Measurements from ENCODE around the gene INMT. TPM values are rescaled to one million over a fixed set of nuclear protein-coding genes. Genes with fewer than 3 reads are reported as not detected.

Gene INMT
- polyA plus RNA-seq, 3 donors = 0.86 to 2.0 (median 1.4) TPM

DNA sequence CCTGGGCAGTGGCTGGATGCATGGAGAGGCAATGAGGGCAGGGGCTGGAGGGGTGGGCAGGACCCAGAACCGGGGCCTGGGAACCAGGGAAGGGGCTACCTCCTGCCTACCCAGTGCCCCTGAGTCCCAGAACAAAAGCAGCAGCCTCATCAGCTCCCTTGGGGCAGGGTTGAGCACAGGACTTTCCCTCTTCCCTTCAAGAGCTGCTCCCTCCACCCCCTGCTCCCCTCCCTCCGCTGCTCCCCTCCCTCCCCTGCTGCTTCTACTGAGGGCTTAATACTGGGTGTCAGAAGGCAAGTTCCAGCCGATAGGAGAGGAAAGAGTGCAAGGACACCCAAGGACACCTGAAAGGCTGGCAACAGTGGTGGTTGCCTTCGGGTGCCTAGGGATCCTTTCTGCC is 28.2 kb upstream of the INMT start:
- DNase-seq (ENCODE audit: extremely low read depth in 1 of 11, low read depth in 9 of 11, low spot score in 4 of 11) = no peak

DNA sequence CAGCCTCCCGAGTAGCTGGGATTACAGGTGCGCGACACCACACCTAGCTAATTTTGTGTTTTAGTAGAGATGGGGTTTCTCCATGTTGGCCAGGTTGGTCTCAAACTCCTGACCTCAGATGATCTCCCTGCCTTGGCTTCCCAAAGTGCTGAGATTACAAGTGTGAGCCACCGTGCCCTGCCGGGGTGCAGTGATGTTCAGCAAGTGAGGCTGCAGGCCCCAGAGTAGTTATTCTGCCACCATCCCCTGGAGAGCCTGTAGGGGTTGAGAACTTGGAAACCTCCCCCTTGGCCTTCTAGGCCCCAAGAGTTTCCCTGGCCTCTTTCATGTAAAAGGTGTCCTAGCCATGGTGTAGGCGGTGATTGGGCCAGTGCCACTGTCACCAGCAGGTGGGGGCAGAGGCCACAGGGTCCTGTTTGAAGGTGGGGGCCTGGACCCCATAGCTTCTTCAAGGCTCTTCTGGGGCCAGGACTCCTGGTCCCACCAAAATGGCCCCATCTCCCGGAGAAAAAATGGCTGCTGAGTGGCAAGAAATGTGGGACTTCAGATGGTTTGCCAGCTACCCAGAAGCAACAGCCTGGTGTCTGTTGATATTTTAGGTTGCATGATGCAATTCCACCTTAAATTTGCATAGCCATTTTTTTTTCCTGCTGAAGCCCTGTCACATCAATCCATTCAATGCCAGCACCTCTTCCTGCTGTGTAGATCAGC is 25.5 kb upstream of the INMT start:
- no peak for DNase-seq (ENCODE audit: extremely low read depth in 1 of 11, low read depth in 9 of 11, low spot score in 4 of 11)

DNA sequence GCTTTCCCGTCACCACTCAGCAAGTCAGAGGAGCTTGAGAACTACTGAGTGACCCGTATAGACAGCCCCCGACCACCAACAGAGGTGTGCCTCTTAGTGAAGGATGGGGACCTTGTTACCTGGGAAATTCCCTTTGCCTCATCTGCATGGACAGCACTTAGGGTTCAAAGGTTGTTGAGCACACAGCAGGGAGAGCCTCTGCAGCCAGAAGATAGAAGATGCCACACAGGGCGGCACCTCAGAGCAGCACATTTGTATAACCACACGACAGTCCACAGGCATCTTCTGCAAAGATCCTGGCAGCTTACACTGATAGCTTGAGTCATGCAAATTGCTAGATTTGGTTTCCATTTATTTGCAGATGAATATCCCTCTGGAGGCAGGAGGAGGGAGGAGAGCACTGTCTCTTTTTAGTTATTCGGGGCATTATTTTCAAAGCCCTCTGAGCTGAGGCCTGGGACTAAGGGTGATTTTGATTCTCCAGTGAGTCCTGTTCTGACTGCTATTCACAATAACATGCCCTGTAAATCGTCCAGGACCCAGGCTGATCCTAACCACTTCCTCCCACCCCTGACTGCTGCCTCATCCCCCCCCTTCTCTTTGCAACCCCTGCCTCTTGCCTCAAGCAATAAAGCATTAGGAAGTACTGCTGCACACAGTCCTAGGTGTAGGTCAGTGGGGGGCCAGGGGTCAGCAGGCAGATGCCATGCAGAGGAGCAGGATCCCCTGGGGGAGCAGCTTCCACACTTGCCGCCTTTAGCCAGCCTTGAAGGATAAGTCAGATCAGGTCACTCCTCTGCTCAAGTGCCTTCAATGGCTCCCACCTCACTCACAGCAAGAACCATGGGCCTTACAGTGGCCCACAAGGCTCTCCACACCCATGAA is 24.6 kb upstream of the INMT start:
- DNase-seq (ENCODE audit: extremely low read depth in 1 of 11, low read depth in 9 of 11, low spot score in 4 of 11) = no peak

DNA sequence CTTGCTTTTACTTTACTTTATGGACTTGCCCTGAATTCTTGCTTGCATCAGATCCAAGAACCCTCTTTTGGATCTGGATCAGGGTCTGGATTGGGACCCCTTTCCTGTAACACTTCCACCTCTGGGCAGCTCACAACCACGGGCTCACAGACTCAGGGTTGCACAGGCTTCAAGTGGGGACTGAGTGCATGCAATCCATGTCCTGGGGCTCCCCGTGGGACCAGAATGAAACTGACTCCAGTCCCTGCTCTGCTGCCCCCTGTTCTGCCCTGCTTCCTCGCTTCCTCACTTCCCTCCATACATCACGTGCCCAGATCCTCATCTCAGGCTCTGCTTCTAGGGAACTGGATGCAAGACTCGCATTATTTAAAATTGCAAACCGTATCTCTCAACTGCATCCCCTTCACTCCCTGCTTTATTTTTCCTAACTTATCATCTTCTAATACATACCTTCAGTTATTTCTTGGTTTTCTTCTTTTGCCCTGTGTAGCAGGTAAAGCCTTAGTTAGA is 23.3 kb upstream of the INMT start:
- no peak for DNase-seq (ENCODE audit: extremely low read depth in 1 of 11, low read depth in 9 of 11, low spot score in 4 of 11)

DNA sequence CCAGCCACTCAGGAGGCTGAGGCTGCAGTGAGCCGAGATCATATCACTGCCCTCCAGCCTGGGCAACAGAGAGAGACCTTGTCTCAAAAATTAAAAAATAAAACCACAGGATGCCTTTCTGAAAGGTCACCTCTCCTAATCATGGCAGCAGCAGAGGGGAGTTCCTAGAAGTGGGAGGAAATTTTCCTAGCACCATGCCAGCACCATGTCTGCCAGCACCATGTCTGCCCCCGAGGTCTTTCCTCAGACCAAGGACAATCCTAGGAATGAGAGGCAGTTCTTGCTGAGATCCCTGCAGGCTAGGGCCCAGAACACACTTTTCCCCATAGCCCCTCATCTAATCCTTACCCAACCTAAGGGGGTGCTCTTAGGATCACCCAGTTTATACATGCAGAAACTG is 22.3 kb upstream of the INMT start:
- no peak for DNase-seq (ENCODE audit: extremely low read depth in 1 of 11, low read depth in 9 of 11, low spot score in 4 of 11)

DNA sequence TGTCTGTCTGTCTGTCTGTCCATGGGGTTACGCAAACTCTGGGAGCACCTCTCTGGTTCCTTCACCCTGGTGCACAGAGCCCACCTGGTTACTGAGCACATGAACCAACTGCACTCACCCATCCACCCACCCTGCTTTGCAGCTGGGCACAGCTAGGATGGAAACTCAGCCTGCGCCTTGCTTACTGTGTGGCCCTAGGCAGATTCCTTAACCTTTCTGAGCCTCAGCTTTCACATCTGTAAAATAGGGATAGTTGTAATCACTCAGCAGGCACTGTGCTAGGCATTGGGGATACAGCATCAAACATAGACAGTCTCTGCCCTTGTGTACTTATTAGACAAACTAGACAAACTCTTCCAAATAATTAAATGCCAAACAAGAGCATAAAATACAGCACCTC is 21.8 kb upstream of the INMT start:
- DNase-seq (ENCODE audit: extremely low read depth in 1 of 11, low read depth in 9 of 11, low spot score in 4 of 11) = no peak

DNA sequence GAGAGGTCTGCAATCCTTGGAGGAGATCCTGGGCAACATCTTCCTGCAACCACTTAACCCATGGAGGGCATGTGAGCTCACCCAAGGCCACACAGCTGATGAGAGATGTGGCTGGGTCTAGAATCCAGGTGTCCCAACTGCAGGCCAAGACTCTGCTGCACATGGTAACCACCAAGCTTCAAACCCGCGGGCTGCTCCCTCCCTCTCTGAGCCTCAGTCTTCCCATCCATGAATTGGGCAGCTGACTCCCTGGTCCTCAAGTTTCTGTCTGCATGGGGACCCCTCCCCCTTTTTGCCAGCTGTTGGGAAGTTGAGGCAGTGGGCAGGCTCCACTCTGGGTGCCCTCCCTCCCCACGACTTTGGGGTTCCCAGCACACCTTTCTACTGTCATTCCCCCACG is 20.9 kb upstream of the INMT start:
- no peak for DNase-seq (ENCODE audit: extremely low read depth in 1 of 11, low read depth in 9 of 11, low spot score in 4 of 11)

DNA sequence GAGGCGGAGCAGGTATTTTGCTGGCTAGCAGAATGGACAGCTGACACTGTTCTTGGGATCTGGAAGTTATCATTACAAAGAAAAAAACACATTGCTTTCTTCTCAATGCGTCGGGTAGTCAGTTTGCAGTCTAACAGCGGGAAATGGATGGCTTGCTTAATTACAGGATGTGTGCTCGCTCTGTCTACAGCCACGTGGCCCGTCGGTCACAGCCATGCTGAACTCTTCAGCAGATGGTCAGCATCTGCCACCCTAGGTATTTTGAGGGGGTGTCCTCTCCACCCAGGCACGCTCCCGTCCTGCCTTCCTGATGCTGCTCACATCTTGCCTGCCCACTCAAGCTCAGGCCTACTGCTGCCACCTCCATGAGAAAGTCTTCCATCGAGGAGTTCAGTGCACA is 20.4 kb upstream of the INMT start:
- no peak for DNase-seq (ENCODE audit: extremely low read depth in 1 of 11, low read depth in 9 of 11, low spot score in 4 of 11)

DNA sequence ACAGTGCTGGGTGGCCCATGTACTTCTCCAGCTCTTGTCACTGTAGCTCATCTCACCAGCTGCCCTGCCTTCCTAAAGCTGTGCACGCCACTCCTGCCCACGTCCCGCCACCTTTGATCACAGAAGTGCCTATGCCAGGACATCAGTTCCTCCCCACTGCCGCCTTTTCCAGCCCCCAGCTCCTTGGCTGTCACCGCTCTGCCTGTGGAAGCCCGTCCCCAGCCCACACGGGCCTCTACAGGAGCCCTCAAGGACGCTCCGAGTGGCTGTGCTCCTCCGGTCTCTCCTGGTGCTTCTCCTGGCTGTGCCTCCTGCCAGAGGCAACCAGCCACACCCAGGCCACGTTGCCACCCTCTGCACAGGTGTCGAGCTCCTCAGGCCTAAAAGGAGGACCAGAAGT is 19.3 kb upstream of the INMT start:
- no peak for DNase-seq (ENCODE audit: extremely low read depth in 1 of 11, low read depth in 9 of 11, low spot score in 4 of 11)

DNA sequence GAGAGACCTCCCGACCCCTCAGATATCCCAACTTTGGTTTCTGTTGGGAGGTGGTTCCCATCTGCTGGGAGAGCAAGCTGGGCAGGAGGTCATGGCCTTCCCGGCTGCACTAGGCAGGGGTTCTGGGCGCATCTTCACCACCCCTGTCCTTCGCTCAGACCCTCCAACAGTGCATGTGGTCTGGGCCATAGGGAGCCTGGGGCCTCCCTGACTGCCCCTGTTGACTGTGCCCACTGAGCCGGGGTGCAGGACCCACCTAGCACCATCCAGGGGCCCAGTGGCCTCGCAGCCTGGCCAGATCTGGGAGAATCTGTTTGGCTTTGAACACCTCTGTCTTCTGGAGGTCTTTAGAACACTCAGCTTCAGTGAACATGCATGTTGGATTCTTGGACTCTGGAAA is 18.7 kb upstream of the INMT start:
- DNase-seq (ENCODE audit: extremely low read depth in 1 of 11, low read depth in 9 of 11, low spot score in 4 of 11) = no peak

DNA sequence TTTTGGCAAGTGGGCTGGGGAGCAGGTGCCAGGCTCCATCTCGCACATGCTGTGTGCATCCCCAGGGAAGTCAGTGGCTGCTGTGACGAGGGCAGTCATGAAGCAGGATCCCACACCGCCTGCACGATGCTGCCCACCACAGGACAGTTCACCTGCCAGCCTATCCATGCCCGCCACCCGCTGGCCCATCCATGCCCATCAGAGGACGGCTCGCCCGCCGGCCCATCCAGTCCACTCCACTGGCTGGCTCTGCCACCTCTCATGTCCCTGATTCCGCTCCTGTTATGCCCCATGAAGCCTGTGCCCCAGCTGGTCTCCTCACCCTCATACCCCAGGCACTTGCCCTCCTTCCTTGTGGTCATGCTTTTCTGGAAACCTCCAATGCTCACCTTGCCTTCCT is 18.2 kb upstream of the INMT start:
- no peak for DNase-seq (ENCODE audit: extremely low read depth in 1 of 11, low read depth in 9 of 11, low spot score in 4 of 11)

DNA sequence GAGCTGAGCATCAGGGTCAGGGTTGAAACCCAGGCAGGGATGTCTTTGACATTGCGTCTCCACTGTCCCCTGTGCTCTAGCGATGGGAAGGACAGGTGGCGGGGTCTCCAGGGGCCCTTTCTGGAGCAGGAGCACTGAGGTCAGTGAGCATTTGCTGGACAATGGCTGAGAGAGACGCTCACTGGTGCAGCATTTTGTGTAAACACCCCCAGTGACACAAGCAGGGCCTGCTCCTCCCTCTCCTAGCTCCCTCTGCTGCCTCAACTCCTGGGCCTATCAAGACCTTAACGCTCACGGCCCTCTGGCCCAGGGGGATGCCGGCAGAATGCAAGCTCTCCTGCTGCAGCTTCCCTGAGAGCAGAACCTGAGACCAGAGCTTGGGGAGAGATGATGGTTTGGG is 17.4 kb upstream of the INMT start:
- DNase-seq (ENCODE audit: extremely low read depth in 1 of 11, low read depth in 9 of 11, low spot score in 4 of 11) = no peak

DNA sequence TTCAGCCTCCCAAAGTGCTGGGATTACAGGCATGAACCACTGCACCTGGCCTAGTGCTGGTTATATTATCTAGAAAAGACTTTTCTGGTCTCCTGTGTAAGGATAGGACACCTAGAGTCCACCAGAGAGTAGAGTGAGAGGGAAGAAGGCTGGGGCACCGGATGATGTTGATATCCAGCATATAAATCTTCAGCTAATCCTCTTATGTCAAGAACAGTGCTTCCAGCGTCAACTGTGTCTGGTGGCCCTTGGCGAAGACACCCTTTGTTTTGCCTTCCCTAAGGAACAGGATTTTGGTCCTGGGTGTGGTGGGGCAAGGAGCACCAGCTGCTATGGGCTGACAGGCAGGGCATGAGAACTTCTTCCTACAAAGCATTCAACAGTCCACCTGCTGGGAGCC is 16.3 kb upstream of the INMT start:
- DNase-seq (ENCODE audit: extremely low read depth in 1 of 11, low read depth in 9 of 11, low spot score in 4 of 11) = no peak

DNA sequence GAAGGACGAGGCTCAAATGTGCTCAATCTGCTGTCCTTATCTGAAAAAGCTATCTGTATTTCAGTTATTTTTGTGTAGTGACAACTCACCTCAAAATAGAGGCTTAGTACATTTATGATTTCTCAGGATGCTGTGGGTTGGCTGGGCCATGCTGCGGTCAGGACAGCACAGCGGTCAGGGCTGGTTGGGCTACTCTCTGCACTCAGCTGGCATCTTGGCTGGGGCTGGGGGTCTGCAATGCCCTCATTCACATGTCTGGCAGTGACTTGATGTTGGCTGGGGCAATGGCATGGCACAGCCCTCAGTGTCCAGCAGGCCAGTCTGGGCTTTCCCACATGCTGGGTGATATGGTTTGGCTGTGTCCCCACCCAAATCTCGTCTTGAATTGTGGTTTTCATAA is 15.6 kb upstream of the INMT start:
- DNase-seq (ENCODE audit: extremely low read depth in 1 of 11, low read depth in 9 of 11, low spot score in 4 of 11) = no peak

DNA sequence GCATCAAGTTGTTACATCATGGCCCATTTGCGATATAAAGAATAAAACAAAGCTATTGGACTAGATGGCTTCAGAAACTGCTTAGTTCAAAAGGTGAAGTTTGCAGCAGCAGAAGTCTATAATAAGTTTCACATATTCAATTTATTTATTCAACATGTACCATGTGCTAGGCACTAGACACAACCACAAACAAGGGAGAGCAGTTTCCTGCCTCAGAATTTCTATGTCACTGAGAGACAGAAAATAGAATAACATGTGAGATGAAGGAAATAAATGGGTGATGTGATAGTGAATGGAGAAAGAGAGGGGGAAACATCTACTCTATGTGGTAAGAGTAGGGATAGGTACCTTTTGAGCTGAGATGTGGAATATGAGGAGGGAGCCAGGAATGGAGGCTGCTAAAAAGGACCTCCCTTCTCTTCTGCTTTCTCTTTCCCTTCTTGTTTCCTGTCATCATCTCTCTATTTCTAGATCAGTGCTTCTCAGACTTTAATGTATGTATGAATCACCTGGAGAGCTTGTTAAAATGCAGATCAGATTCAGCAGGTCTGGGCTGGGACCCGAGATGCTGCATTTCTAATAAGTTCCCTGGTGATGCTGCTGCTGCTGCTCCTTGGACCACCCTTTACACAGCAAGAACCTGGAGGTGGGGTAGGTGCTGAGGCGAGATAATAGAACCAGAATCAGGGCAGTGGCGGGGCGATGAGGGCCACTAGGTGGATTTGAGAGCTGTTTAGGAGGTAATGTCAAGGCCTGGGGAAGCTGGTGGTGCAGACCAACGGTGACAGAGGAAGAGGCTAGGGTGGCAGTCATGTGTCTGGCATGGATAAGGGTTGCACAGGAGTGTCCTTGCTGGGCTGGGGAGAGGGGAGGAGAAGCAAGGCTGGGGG is 13.7 kb upstream of the INMT start:
- DNase-seq (ENCODE audit: extremely low read depth in 1 of 11, low read depth in 9 of 11, low spot score in 4 of 11) = no peak

DNA sequence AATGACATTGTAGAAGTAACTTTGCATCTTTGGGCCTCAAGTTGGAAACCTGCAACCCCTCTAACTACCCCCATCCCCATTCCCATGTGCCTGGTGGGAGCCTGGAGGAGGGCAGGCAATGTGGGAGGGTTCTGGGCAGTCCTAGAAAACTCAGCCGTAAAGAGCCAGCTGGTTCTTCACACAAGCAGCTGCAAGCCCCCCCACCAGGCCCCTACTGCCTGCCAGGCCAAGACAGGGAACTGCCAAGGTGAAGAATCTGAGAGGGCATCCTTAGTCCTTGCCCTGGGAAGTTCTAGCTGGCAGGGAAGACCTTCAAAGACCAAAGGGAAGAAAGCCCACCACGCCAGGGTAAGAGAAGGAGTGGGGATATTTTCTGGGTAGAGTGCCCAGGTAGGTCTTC is 12.2 kb upstream of the INMT start:
- no peak for DNase-seq (ENCODE audit: extremely low read depth in 1 of 11, low read depth in 9 of 11, low spot score in 4 of 11)

DNA sequence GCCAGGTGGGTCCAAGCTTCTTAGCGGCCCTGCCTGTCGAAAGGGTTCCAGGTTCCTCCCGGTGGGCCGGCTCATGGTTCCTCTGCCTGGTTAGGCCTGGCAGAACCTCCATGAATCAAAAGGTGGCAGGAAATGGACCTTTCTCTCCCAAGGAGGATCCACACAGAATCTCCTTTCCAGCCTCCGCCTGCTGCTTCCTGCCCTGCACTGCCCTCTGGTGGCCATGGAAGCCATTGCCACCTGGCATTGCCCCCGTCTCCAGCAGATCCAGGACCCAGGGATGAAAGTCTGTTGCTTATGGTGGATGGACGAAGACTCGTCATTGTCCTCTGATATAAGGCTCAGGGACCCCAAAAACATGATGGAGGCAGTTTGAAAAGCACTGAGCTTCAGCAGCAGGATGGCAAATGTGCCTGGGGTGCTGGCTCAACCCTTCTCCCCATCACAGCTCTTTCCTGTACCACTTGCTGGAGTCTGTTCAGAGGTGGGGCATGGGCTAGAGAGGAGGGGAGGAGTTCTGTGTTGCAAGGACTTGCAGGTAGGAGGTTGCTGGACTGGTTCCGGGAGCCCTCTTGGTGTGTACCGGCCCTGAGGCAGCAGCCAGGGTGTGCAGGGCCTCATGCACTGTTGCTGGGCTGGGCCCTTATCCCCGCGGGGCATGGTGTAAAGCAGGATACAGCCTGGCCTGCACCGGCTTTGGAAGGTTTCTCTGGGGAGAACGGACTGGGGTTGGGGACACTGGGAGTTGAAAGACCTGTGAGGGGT is 11.3 kb upstream of the INMT start:
- peak in 7 of 11 donors; percentile 44 to 58 (median 49) for DNase-seq (ENCODE audit: extremely low read depth in 1 of 11, low read depth in 9 of 11, low spot score in 4 of 11)

DNA sequence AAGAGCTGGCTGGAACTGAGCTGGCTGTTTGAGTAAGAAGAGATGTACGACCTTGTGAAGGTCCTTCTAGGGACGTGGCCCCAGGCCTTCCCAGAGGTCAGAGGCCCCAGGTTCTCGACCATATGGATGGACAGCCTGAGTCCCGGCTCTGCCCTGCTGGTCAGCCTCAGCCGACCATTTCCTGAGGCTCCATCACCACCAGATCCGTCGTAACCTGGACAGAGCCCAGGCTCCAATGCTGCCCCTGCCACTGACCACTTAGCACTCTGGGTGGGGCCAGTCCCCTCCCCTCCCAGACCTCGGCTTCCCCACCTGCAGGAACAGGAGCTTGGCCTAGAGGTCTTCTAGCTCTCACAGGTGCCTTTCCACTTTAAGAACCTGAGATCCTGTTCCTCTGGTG is 10.6 kb upstream of the INMT start:
- DNase-seq (ENCODE audit: extremely low read depth in 1 of 11, low read depth in 9 of 11, low spot score in 4 of 11) = no peak
